PC-3 (cell line): ENCODE data around the gene HHAT.
"Not testable (repeated sequence)": the region's sequence is repeated elsewhere in the genome, so short reads cannot be mapped to it uniquely, and the experiment has no call there.

Experiments
- EZH2phosphoT487 ChIP-seq: fragments of 300-600 bp; sonication (generic); IDR thresholded peaks from 2 replicates; pipeline ENCODE4 v1.6.1; 2018; ENCODE audit warnings: mild to moderate bottlenecking, antibody characterized with exemption, low read length, borderline replicate concordance
- TF ChIP-seq, protein P1 (sequence below): fragments of 300-600 bp; sonication (generic); conservative IDR thresholded peaks from 2 replicates; pipeline ENCODE4 v1.5.1; 2017; ENCODE audit warnings: antibody characterized with exemption, low read depth, mild to moderate bottlenecking, low read length

DNA sequence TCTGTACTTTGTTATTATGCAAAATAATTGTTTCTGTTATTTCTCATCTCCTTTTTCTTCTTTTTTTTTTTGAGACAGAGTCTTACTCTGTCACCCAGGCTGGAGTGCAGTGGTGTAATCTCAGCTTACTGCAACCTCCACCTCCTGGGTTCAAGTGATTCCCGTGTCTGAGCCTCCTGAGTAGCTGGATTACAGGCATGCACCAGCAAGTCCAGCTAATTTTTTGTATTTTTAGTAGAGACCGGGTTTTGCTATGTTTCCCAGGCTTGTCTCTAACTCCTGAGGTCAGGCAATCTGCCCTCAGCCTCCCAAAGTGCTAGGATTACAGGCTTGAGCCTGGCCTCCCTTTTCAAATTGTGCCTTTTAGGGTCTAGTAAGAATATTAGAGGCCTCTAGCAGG, 77.6 kb downstream of the HHAT start:
- TF ChIP-seq, protein P1, sequence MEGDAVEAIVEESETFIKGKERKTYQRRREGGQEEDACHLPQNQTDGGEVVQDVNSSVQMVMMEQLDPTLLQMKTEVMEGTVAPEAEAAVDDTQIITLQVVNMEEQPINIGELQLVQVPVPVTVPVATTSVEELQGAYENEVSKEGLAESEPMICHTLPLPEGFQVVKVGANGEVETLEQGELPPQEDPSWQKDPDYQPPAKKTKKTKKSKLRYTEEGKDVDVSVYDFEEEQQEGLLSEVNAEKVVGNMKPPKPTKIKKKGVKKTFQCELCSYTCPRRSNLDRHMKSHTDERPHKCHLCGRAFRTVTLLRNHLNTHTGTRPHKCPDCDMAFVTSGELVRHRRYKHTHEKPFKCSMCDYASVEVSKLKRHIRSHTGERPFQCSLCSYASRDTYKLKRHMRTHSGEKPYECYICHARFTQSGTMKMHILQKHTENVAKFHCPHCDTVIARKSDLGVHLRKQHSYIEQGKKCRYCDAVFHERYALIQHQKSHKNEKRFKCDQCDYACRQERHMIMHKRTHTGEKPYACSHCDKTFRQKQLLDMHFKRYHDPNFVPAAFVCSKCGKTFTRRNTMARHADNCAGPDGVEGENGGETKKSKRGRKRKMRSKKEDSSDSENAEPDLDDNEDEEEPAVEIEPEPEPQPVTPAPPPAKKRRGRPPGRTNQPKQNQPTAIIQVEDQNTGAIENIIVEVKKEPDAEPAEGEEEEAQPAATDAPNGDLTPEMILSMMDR = not testable (repeated sequence)
- TF ChIP-seq EZH2phosphoT487 = not testable (repeated sequence)
